Adrenal gland (tissue), 12 donors: ENCODE measurements around the gene PARD3B. TPM values are rescaled to one million over a fixed set of nuclear protein-coding genes. Genes with fewer than 3 reads are reported as not detected.

Source experiments
- DNase-seq, 7 donors: peaks; one replicate each; pipeline ENCODE4 v3.0.0-alpha.2; 2019 to 2020
- H3K27ac ChIP-seq, 5 donors: fragments of 200-600 bp; sonication (generic) in 4 of 5; 1 replicate in 3 of 5; 2 replicates in 2 of 5; pipeline versions ENCODE4 v1.5.1 to v1.8.0; 2016 to 2020; ENCODE audit warnings: mild to moderate bottlenecking in 1 of 5
- H3K27me3 ChIP-seq: fragments of 200-600 bp; 2 replicates; pipeline ENCODE4 v1.8.0; 2021
- H3K36me3 ChIP-seq, 2 donors: fragments of 200-600 bp; replicated peaks in 1 of 2; 1 replicate in 1 of 2; 2 replicates in 1 of 2; pipeline versions ENCODE4 v1.5.1 to v1.8.0; 2018 to 2022
- H3K4me1 ChIP-seq, 2 donors: fragments of 200-600 bp; replicated peaks in 1 of 2; 1 replicate in 1 of 2; 2 replicates in 1 of 2; pipeline versions ENCODE4 v1.5.1 to v1.8.0; 2018 to 2021
- H3K4me3 ChIP-seq, 4 donors: fragments of 200-600 bp; sonication (generic) in 3 of 4; one replicate each; pipeline ENCODE4 v1.5.1; 2016 to 2018
- H3K9me3 ChIP-seq, 3 donors: fragments of 200-600 bp; sonication (generic) in 1 of 3; replicated peaks in 1 of 3; 1 replicate in 2 of 3; 2 replicates in 1 of 3; pipeline versions ENCODE4 v1.5.1 to v1.8.0; 2016 to 2021
- CTCF ChIP-seq, 6 experiments: fragments of 450-650 bp in 4 of 6; fragments of 200-600 bp in 2 of 6; sonication (generic) in 1 of 6; IDR thresholded peaks; 1 replicate in 5 of 6; 2 replicates in 1 of 6; pipeline versions ENCODE4 v1.5.1 to v1.8.0; 2016 to 2021; ENCODE audit warnings: antibody characterized with exemption in 6 of 6, mild to moderate bottlenecking in 2 of 6, moderate library complexity in 1 of 6
- POLR2A ChIP-seq, 2 donors: fragments of 450-650 bp; IDR thresholded peaks; one replicate each; pipeline ENCODE4 v1.6.1; 2017; ENCODE audit warnings: antibody characterized with exemption in 2 of 2, mild to moderate bottlenecking in 2 of 2, moderate library complexity in 1 of 2
- WGBS, 4 donors: extraction: QIAGEN DNeasy Blood & Tissue Kit in 2 of 4; methylation state at CpG; one replicate each; pipeline versions ENCODE4 v1.1.5 to v1.1.7; 2013 to 2017; 5-methylcytosine and 5-hydroxymethylcytosine counted together
- intact Hi-C, 2 donors: fragments of 100-400 bp; cut with DNase I; formaldehyde crosslinking; loops; one replicate each; pipeline versions ENCODE4 v1.14.1 to v1.15.0; 2022 to 2023
- polyA plus RNA-seq, 3 donors: library from polyadenylated mRNA; stranded (reverse); fragments of 200-250 nt in 2 of 3; fragments of 350-450 nt in 1 of 3; fragmentation: Illumina TruSeq in 1 of 3; extraction: RNeasy Lipid Tissue Mini Kit (QIAGEN cat#74804) in 1 of 3; gene quantifications; one replicate each; pipeline ENCODE4 v1.2.3, GENCODE V29; 2013 to 2014
- total RNA-seq, 9 donors: library from RNA; depleted of rRNA in 4 of 9; stranded (reverse); fragments of >200 nt in 4 of 9; fragments of 120-200 nt in 1 of 9; fragmentation: NEBNext Ultra II Directional in 1 of 9; extraction: Animal tissue kit (Norgen Biotek cat#: 25700) in 1 of 9; gene quantifications; one replicate each; pipeline versions ENCODE4 v1.1.0 to v1.2.4, GENCODE V29; 2013 to 2023
- donor health status: healthy with polysubstance abuse.
- donor health status: Bipolar disorder and iron deficiency.
- donor health status: DM: yes; HTN: yes; CAD: no.
- donor health status: DM: no; HTN: no; CAD: no.
- donor health status: DM: no; HTN: no; CAD: no.
- donor health status: DM: yes; HTN: yes; CAD: no.

The PARD3B gene
- total and polyA plus RNA-seq, 12 donors, result 1.9 to 20.4 (median 9.5) TPM

- Histone ChIP-seq H3K4me3 (no peak overlapping the region), H3K4me1 (no peaks in the 10 kb centered on the region), H3K36me3 (no peaks in the 10 kb centered on the region), H3K9me3 (no peaks in the 10 kb centered on the region), H3K27me3 (no peaks in the 10 kb centered on the region), H3K27ac (no peak overlapping the region)
- WGBS, 4 donors, result 60 to 72% (median 64%) methylated on average over 2 of the region's 2 CpGs
- DNase-seq, result no peak
- TF ChIP-seq CTCF (IDR thresholded peaks at IDR 0.05) (no peak), POLR2A (IDR thresholded peaks at IDR 0.05) (no peak)
- intact Hi-C loops, result no loop called here
These were observed 41.4 kb upstream of the PARD3B start for GRCh38 chr2:204503869-204504268.

- H3K4me1 ChIP-seq, result no peaks in the 10 kb centered on the region
- no peak overlapping the region for H3K27ac ChIP-seq
- DNase-seq, result no peak
- 89 to 93% (median 91%) methylated on average over 2 of the region's 2 CpGs for WGBS, 4 donors
- H3K4me3 ChIP-seq, result no peak overlapping the region
- intact Hi-C loops, result no loop called here
- H3K9me3 ChIP-seq, result no peaks in the 10 kb centered on the region
- H3K36me3 ChIP-seq, result no peaks in the 10 kb centered on the region
- no peak for TF ChIP-seq CTCF (IDR thresholded peaks at IDR 0.05)
- no peak for TF ChIP-seq POLR2A (IDR thresholded peaks at IDR 0.05)
- H3K27me3 ChIP-seq, result no peaks in the 10 kb centered on the region
These were observed 40.7 kb upstream of the PARD3B start for GRCh38 chr2:204504594-204504993.

- H3K9me3 ChIP-seq, result no peaks in the 10 kb centered on the region
- no peak for DNase-seq
- no peaks in the 10 kb centered on the region for H3K27me3 ChIP-seq
- H3K36me3 ChIP-seq, result no peaks in the 10 kb centered on the region
- intact Hi-C loops, result no loop called here
- H3K4me1 ChIP-seq, result no peaks in the 10 kb centered on the region
- TF ChIP-seq CTCF (IDR thresholded peaks at IDR 0.05) (no peak), POLR2A (IDR thresholded peaks at IDR 0.05) (no peak)
- H3K4me3 ChIP-seq, result no peak overlapping the region
- WGBS, 4 donors, result 59 to 77% (median 72%) methylated on average over 2 of the region's 2 CpGs
- H3K27ac ChIP-seq, result no peak overlapping the region
These were observed 39.8 kb upstream of the PARD3B start for GRCh38 chr2:204505488-204505887.

GRCh38 chr2:204505946-204506345 is 39.3 kb upstream of the PARD3B start:
- WGBS, 4 donors, result 77 to 92% (median 85%) methylated on average over 4 of the region's 4 CpGs
- DNase-seq, result no peak
- no peak for TF ChIP-seq POLR2A (IDR thresholded peaks at IDR 0.05)
- no peak for TF ChIP-seq CTCF (IDR thresholded peaks at IDR 0.05)
- Histone ChIP-seq H3K27ac (no peak overlapping the region), H3K27me3 (no peaks in the 10 kb centered on the region), H3K4me3 (no peak overlapping the region), H3K36me3 (no peaks in the 10 kb centered on the region), H3K9me3 (no peaks in the 10 kb centered on the region), H3K4me1 (no peaks in the 10 kb centered on the region)
- intact Hi-C loops, result no loop called here
